ENCODE data around the gene ZNF808. TPM values are rescaled to one million over a fixed set of nuclear protein-coding genes. Genes with fewer than 3 reads are reported as not detected.
"Not testable (repeated sequence)": the region's sequence is repeated elsewhere in the genome, so short reads cannot be mapped to it uniquely, and the experiment has no call there.

The ZNF808 gene
- total RNA-seq, 1 experiment from 2014 or later, result 35.7 TPM

- not testable (repeated sequence) for H3K56ac ChIP-seq (ENCODE audit: insufficient read length, low read depth, low read length); H3K18ac ChIP-seq (ENCODE audit: insufficient read length, low read depth, low read length); H3K27ac Mint-ChIP-seq; H4K8ac ChIP-seq (replicated peaks; ENCODE audit: insufficient read length, low read depth, low read length); H2BK5ac ChIP-seq (ENCODE audit: insufficient read length, low read length); H3K4me2 ChIP-seq (ENCODE audit: insufficient read depth, insufficient read length, low read length); H2BK20ac ChIP-seq (ENCODE audit: low read depth, low read length, poor library complexity, severe bottlenecking); H3T11ph ChIP-seq (ENCODE audit: low read length); H4K20me1 ChIP-seq (ENCODE audit: control insufficient read depth, insufficient read depth, insufficient read length); H2BK15ac ChIP-seq (ENCODE audit: low read depth, low read length); H3K9ac ChIP-seq (ENCODE audit: extremely low read depth, insufficient read length, low read length); H4K91ac ChIP-seq (ENCODE audit: insufficient read length, low read depth, low read length); H3K79me2 ChIP-seq (ENCODE audit: insufficient read depth, low read length); H3K23me2 ChIP-seq (ENCODE audit: insufficient read length, low read depth, low read length, poor library complexity, severe bottlenecking); H3K23ac ChIP-seq (ENCODE audit: insufficient read length, low read depth, low read length); H3K9me3 ChIP-seq (ENCODE audit: control insufficient read depth, low read depth, low read length); H4K5ac ChIP-seq (ENCODE audit: insufficient read length, low read depth, low read length); H3K14ac ChIP-seq (ENCODE audit: insufficient read depth, low read length); H3K4me1 ChIP-seq (ENCODE audit: insufficient read depth, low read length); H3K4ac ChIP-seq (ENCODE audit: low read depth, low read length); H2AK5ac ChIP-seq (ENCODE audit: insufficient read length, low read length); H3K79me1 ChIP-seq (ENCODE audit: insufficient read depth, low read depth, low read length, poor library complexity, severe bottlenecking); H2BK12ac ChIP-seq (ENCODE audit: insufficient read length, low read depth, low read length); H3K4me3 Mint-ChIP-seq; H3K9me3 Mint-ChIP-seq; DNase-seq; H2AFZ ChIP-seq (ENCODE audit: low read length); H3K27ac ChIP-seq (ENCODE audit: insufficient read length, low read depth, low read length); H2BK120ac ChIP-seq (ENCODE audit: low read depth, low read length, poor library complexity, severe bottlenecking)
- Mint-ChIP-seq H3K4me1 (peaks cover 22 to 23% of the 10 kb centered on the region in 2 experiments), H3K36me3 (ENCODE audit: insufficient read depth in 1 of 3, low read depth in 3 of 3) (peaks cover 4 to 46% (median 11%) of the 10 kb centered on the region in 3 experiments; a peak in 5 of 7 replicates), H3K27me3 (ENCODE audit: low read depth) (peaks cover 99% of the 10 kb centered on the region)
- WGBS (ENCODE audit: extremely low coverage, insufficient read length, low lambda C conversion rate), result no CpG with 5 or more reads among the region's 12 CpGs
- H3K27me3 ChIP-seq (ENCODE audit: insufficient read depth, low read length), result peaks cover 17% of the 10 kb centered on the region; the same call in 1 of the 2 replicates
Observed at GRCh38 chr19:52500991-52501390, 26.5 kb upstream of the ZNF808 start.
